ENCODE data around the gene TALDO1. TPM values are rescaled to one million over a fixed set of nuclear protein-coding genes. Genes with fewer than 3 reads are reported as not detected.

The TALDO1 gene
- polyA plus RNA-seq, 1 of the 3 experiments (the other 2 are of a cell fraction), result 103 TPM

- CTCF ChIA-PET, result interaction anchor here (5.3 kb wide), 1 partner anchor 12 kb away, joined by 33 read pairs; the partner anchor contains the start of gene TALDO1
- Histone ChIP-seq H3K9me2 (no peaks in the 10 kb centered on the region), H3K27ac (ENCODE audit: low read depth in 2 of 2, low read length in 1 of 2) (no peak overlapping the region), H4K20me1 (ENCODE audit: insufficient read depth) (peaks cover 9% of the 10 kb centered on the region), H2AFZ (ENCODE audit: low read depth) (no peak overlapping the region), H3K9ac (no peak overlapping the region), H3K4me1 (ENCODE audit: control insufficient read depth in 1 of 2, insufficient read depth in 2 of 2, low read depth in 1 of 2, low read length in 1 of 2) (peaks cover 5 to 9% of the 10 kb centered on the region in 2 experiments; a peak in 2 of 4 replicates), H3K4me2 (no peak overlapping the region), H3K36me3 (replicated peaks in 1 of 2; ENCODE audit: control insufficient read depth in 1 of 2, insufficient read depth in 2 of 2, low read length in 1 of 2) (peaks cover 24 to 31% of the 10 kb centered on the region in 2 experiments), H3K79me2 (ENCODE audit: insufficient read depth) (peaks cover 9% of the 10 kb centered on the region; the same call in 1 of the 2 replicates), H3K27me3 (ENCODE audit: insufficient read depth) (no peaks in the 10 kb centered on the region), H3K9me3 (no peaks in the 10 kb centered on the region), H3K4me3 (ENCODE audit: low read depth in 2 of 2, low read length in 1 of 2) (no peak overlapping the region), H3F3A (replicated peaks; ENCODE audit: insufficient read depth) (peaks cover 27% of the 10 kb centered on the region)
- POLR2A ChIA-PET, result no interaction called here
- TF ChIP-seq GATA2 (CRISPR knock-in tag; IDR thresholded peaks at IDR 0.05), result no peak
- no peak for TF ChIP-seq SIN3A (IDR thresholded peaks at IDR 0.05; ENCODE audit: borderline replicate concordance, low read depth, low read length)
- TF ChIP-seq RCOR1 (IDR thresholded peaks at IDR 0.05; ENCODE audit: low read length), result no peak
- TF ChIP-seq NFIC (IDR thresholded peaks at IDR 0.05; ENCODE audit: borderline replicate concordance), result no peak
- TF ChIP-seq TCF12 (IDR thresholded peaks at IDR 0.05), result no peak
- TF ChIP-seq JUND (IDR thresholded peaks at IDR 0.05), result no peak
- TF ChIP-seq GABPA (IDR thresholded peaks at IDR 0.05; ENCODE audit: low read depth), result no peak
- TF ChIP-seq TEAD4 (IDR thresholded peaks at IDR 0.05; ENCODE audit: borderline replicate concordance, insufficient read depth), result no peak
- TF ChIP-seq TAF1 (IDR thresholded peaks at IDR 0.05; ENCODE audit: borderline replicate concordance, low read depth, low read length), result no peak
- DNase-seq, result no peak
These were observed 13.0 kb downstream of the TALDO1 start for GRCh38 chr11:760236-760635.

- Histone ChIP-seq H3K9me2 (no peaks in the 10 kb centered on the region), H3K79me2 (ENCODE audit: insufficient read depth) (peaks cover 3% of the 10 kb centered on the region; the same call in 1 of the 2 replicates), H3K27me3 (ENCODE audit: insufficient read depth) (no peaks in the 10 kb centered on the region), H2AFZ (ENCODE audit: low read depth) (no peak overlapping the region), H3F3A (replicated peaks; ENCODE audit: insufficient read depth) (peaks cover 28% of the 10 kb centered on the region), H3K9me3 (no peaks in the 10 kb centered on the region), H3K4me2 (no peak overlapping the region), H3K36me3 (replicated peaks in 1 of 2; ENCODE audit: control insufficient read depth in 1 of 2, insufficient read depth in 2 of 2, low read length in 1 of 2) (peaks cover 23 to 40% of the 10 kb centered on the region in 2 experiments), H3K4me1 (ENCODE audit: control insufficient read depth in 1 of 2, insufficient read depth in 2 of 2, low read depth in 1 of 2, low read length in 1 of 2) (peaks cover 5 to 9% of the 10 kb centered on the region in 2 experiments; a peak in 2 of 4 replicates), H3K9ac (no peak overlapping the region), H4K20me1 (ENCODE audit: insufficient read depth) (peaks cover 9% of the 10 kb centered on the region), H3K4me3 (ENCODE audit: low read depth in 2 of 2, low read length in 1 of 2) (no peak overlapping the region), H3K27ac (ENCODE audit: low read depth in 2 of 2, low read length in 1 of 2) (no peak overlapping the region)
- DNase-seq, result no peak
- ChIA-PET POLR2A (interaction anchor here (0.7 to 1.4 kb wide), 2 partner anchors 13 to 15 kb away, joined by 3 to 4 read pairs; no protein-coding TSS in a partner anchor), CTCF (interaction anchor here (0.7 to 6.3 kb wide), 6 partner anchors 13 to 124 kb away, joined by 3 to 31 read pairs (median 14); partner anchors contain the start of genes GATD1 and TALDO1)
- WGBS (ENCODE audit: low lambda C conversion rate), result 93% methylated on average over 8 of the region's 8 CpGs
- TF ChIP-seq NRF1 (IDR thresholded peaks at IDR 0.05; ENCODE audit: low read depth, low read length), result no peak
- TF ChIP-seq, protein P1, sequence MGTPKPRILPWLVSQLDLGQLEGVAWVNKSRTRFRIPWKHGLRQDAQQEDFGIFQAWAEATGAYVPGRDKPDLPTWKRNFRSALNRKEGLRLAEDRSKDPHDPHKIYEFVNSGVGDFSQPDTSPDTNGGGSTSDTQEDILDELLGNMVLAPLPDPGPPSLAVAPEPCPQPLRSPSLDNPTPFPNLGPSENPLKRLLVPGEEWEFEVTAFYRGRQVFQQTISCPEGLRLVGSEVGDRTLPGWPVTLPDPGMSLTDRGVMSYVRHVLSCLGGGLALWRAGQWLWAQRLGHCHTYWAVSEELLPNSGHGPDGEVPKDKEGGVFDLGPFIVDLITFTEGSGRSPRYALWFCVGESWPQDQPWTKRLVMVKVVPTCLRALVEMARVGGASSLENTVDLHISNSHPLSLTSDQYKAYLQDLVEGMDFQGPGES (IDR thresholded peaks at IDR 0.05; ENCODE audit: low read depth, low read length), result no peak
- no peak for TF ChIP-seq EZH2phosphoT487 (IDR thresholded peaks at IDR 0.05; ENCODE audit: borderline replicate concordance, low read depth)
- TF ChIP-seq, protein P2, sequence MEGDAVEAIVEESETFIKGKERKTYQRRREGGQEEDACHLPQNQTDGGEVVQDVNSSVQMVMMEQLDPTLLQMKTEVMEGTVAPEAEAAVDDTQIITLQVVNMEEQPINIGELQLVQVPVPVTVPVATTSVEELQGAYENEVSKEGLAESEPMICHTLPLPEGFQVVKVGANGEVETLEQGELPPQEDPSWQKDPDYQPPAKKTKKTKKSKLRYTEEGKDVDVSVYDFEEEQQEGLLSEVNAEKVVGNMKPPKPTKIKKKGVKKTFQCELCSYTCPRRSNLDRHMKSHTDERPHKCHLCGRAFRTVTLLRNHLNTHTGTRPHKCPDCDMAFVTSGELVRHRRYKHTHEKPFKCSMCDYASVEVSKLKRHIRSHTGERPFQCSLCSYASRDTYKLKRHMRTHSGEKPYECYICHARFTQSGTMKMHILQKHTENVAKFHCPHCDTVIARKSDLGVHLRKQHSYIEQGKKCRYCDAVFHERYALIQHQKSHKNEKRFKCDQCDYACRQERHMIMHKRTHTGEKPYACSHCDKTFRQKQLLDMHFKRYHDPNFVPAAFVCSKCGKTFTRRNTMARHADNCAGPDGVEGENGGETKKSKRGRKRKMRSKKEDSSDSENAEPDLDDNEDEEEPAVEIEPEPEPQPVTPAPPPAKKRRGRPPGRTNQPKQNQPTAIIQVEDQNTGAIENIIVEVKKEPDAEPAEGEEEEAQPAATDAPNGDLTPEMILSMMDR (IDR thresholded peaks at IDR 0.05), result no peak
- no peak for TF ChIP-seq POLR2AphosphoS5 (IDR thresholded peaks at IDR 0.05; ENCODE audit: low read depth, low read length)
- TF ChIP-seq FOSL2 (IDR thresholded peaks at IDR 0.05; ENCODE audit: borderline replicate concordance, low read depth), result no peak
- no peak for TF ChIP-seq JUND (IDR thresholded peaks at IDR 0.05)
- no peak for TF ChIP-seq GABPA (IDR thresholded peaks at IDR 0.05; ENCODE audit: low read depth)
- no peak for TF ChIP-seq CHD2 (IDR thresholded peaks at IDR 0.05; ENCODE audit: low read length, partially characterized antibody)
- no peak for TF ChIP-seq RAD21 (IDR thresholded peaks at IDR 0.05; ENCODE audit: low read length)
- no peak for TF ChIP-seq MXI1 (IDR thresholded peaks at IDR 0.05; ENCODE audit: low read depth, low read length)
- TF ChIP-seq SMC3 (IDR thresholded peaks at IDR 0.05; ENCODE audit: low read depth, low read length), result no peak
- no peak for TF ChIP-seq FOXM1 (IDR thresholded peaks at IDR 0.05; ENCODE audit: low read depth)
- TF ChIP-seq, protein P3, sequence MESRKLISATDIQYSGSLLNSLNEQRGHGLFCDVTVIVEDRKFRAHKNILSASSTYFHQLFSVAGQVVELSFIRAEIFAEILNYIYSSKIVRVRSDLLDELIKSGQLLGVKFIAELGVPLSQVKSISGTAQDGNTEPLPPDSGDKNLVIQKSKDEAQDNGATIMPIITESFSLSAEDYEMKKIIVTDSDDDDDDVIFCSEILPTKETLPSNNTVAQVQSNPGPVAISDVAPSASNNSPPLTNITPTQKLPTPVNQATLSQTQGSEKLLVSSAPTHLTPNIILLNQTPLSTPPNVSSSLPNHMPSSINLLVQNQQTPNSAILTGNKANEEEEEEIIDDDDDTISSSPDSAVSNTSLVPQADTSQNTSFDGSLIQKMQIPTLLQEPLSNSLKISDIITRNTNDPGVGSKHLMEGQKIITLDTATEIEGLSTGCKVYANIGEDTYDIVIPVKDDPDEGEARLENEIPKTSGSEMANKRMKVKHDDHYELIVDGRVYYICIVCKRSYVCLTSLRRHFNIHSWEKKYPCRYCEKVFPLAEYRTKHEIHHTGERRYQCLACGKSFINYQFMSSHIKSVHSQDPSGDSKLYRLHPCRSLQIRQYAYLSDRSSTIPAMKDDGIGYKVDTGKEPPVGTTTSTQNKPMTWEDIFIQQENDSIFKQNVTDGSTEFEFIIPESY (IDR thresholded peaks at IDR 0.05; ENCODE audit: borderline replicate concordance, low read depth), result no peak
- no peak for TF ChIP-seq YY1 (IDR thresholded peaks at IDR 0.05; ENCODE audit: low read depth)
- TF ChIP-seq PBX3 (IDR thresholded peaks at IDR 0.05), result no peak
- no peak for TF ChIP-seq TAF1 (IDR thresholded peaks at IDR 0.05; ENCODE audit: borderline replicate concordance, low read depth, low read length)
These were observed 14.4 kb downstream of the TALDO1 start for GRCh38 chr11:761526-762108.

Measured in SK-N-SH (cell line).